IMR-90 (cell line): ENCODE measurements around the gene NEU1. TPM values are rescaled to one million over a fixed set of nuclear protein-coding genes. Genes with fewer than 3 reads are reported as not detected.

Source experiments
- ATAC-seq: fragments of 200-7000 bp; cut with Tn5 transposase; 2 replicates; pipeline ENCODE4 v1.9.1; 2020; ENCODE audit warnings: low read depth, mild to moderate bottlenecking, moderate library complexity
- BruUV-seq: library from RNA; stranded (reverse); fragments of 400-500 nt; replicated peaks from 2 replicates; lab custom pipeline; 2021; lab: Mats Ljungman, UMichigan
- CTCF ChIA-PET: fragments of 300-600 bp; formaldehyde crosslinking; extraction: SDS; loops from one replicate; lab custom pipeline; 2021; ENCODE audit warnings: antibody characterized with exemption; lab: Yijun Ruan, JAX
- POLR2A ChIA-PET: fragments of 300-600 bp; sonication (Branson Sonifier 250); formaldehyde crosslinking; loops from one replicate; lab custom pipeline; 2022; ENCODE audit warnings: antibody characterized with exemption; ENCODE audit not compliant: unreplicated experiment; lab: Charles Lee
- DNase-seq: peaks from one replicate; pipeline ENCODE4 v3.0.0; 2013
- H2AFZ ChIP-seq: replicated peaks from 2 replicates; pipeline ENCODE3; 2013; ENCODE audit warnings: low read length, mild to moderate bottlenecking; ENCODE audit not compliant: poor library complexity
- H2AK5ac ChIP-seq: 2 replicates; pipeline ENCODE4 v1.6.1; 2013; ENCODE audit warnings: low read depth, low read length, inconsistent platforms
- H2AK9ac ChIP-seq: replicated peaks from 2 replicates; pipeline ENCODE3; 2013; ENCODE audit warnings: mild to moderate bottlenecking, low read depth, low read length, moderate library complexity; ENCODE audit not compliant: poor library complexity
- H2BK120ac ChIP-seq: 2 replicates; pipeline ENCODE4 v1.6.1; 2013; ENCODE audit warnings: low read depth, low read length, inconsistent platforms
- H2BK15ac ChIP-seq: 3 replicates; pipeline ENCODE4 v1.6.1; 2013; ENCODE audit warnings: low read depth, low read length, inconsistent platforms
- H2BK20ac ChIP-seq: 2 replicates; pipeline ENCODE4 v1.6.1; 2013; ENCODE audit warnings: low read depth, mild to moderate bottlenecking, inconsistent platforms, low read length, moderate library complexity
- H2BK5ac ChIP-seq: 2 replicates; pipeline ENCODE4 v1.6.1; 2013; ENCODE audit warnings: mild to moderate bottlenecking, low read depth, low read length, inconsistent platforms; ENCODE audit not compliant: poor library complexity, severe bottlenecking
- H3K14ac ChIP-seq: replicated peaks from 2 replicates; pipeline ENCODE4 v1.6.1; 2013; ENCODE audit warnings: low read depth, low read length, inconsistent platforms
- H3K18ac ChIP-seq: 2 replicates; pipeline ENCODE4 v1.6.1; 2013; ENCODE audit warnings: low read depth, low read length, control low read depth
- H3K23ac ChIP-seq: 2 replicates; pipeline ENCODE4 v1.6.1; 2013; ENCODE audit warnings: low read depth, low read length, inconsistent platforms
- H3K27ac ChIP-seq: 2 replicates; pipeline ENCODE4 v1.5.1; 2013; ENCODE audit warnings: mild to moderate bottlenecking, control low read depth, low read length; ENCODE audit not compliant: insufficient read depth
- H3K27me3 ChIP-seq: 2 replicates; pipeline ENCODE4 v1.6.1; 2013; ENCODE audit warnings: low read length; ENCODE audit not compliant: control insufficient read depth, insufficient read depth
- H3K36me3 ChIP-seq: 2 replicates; pipeline ENCODE4 v1.6.1; 2013; ENCODE audit warnings: low read length, mixed read lengths; ENCODE audit not compliant: control insufficient read depth, insufficient read depth
- H3K4ac ChIP-seq: 2 replicates; pipeline ENCODE4 v1.6.1; 2013; ENCODE audit warnings: low read depth, low read length, inconsistent platforms
- H3K4me1 ChIP-seq: 2 replicates; pipeline ENCODE4 v1.6.1; 2013; ENCODE audit warnings: low read length, mixed read lengths; ENCODE audit not compliant: control insufficient read depth, insufficient read depth
- H3K4me2 ChIP-seq: 2 replicates; pipeline ENCODE4 v1.6.1; 2013; ENCODE audit warnings: low read depth, mild to moderate bottlenecking, control low read depth, low read length, moderate library complexity
- H3K4me3 ChIP-seq: 2 replicates; pipeline ENCODE4 v1.5.1; 2013; ENCODE audit warnings: low read depth, mild to moderate bottlenecking, control low read depth, low read length, moderate library complexity; ENCODE audit not compliant: insufficient read depth
- H3K56ac ChIP-seq: 2 replicates; pipeline ENCODE4 v1.6.1; 2013; ENCODE audit warnings: low read length, inconsistent platforms; ENCODE audit not compliant: insufficient read depth; ENCODE audit errors: extremely low read depth
- H3K79me1 ChIP-seq, 2 experiments: 2 replicates each; pipeline ENCODE4 v1.6.1; 2013; ENCODE audit warnings: low read length in 2 of 2, inconsistent platforms in 1 of 2, low read depth in 1 of 2
- H3K9ac ChIP-seq: 2 replicates; pipeline ENCODE4 v1.6.1; 2013; ENCODE audit warnings: low read depth, low read length, control low read depth
- H3K9me1 ChIP-seq: 2 replicates; pipeline ENCODE4 v1.6.1; 2013; ENCODE audit warnings: low read length, inconsistent platforms; ENCODE audit not compliant: insufficient read depth
- H3K9me3 ChIP-seq: 2 replicates; pipeline ENCODE4 v1.6.1; 2013; ENCODE audit warnings: low read length; ENCODE audit not compliant: control insufficient read depth, insufficient read depth
- H4K20me1 ChIP-seq: 2 replicates; pipeline ENCODE4 v1.6.1; 2013; ENCODE audit warnings: low read length, inconsistent platforms; ENCODE audit not compliant: insufficient read depth
- H4K5ac ChIP-seq: 2 replicates; pipeline ENCODE4 v1.6.1; 2013; ENCODE audit warnings: mild to moderate bottlenecking, low read depth, low read length, control low read depth
- H4K8ac ChIP-seq, 2 experiments: 2 replicates each; pipeline ENCODE4 v1.6.1; 2013; ENCODE audit warnings: low read depth in 2 of 2, low read length in 2 of 2, control low read depth in 1 of 2, inconsistent platforms in 1 of 2
- H4K91ac ChIP-seq: 2 replicates; pipeline ENCODE4 v1.6.1; 2013; ENCODE audit warnings: low read depth, low read length, inconsistent platforms; ENCODE audit not compliant: insufficient read depth
- CEBPB ChIP-seq: IDR thresholded peaks from 2 replicates; pipeline ENCODE4 v1.6.1; 2012; ENCODE audit warnings: low read depth, low read length, improper control_type of control experiment
- MAFK ChIP-seq: IDR thresholded peaks from 2 replicates; pipeline ENCODE4 v1.6.1; 2012; ENCODE audit warnings: low read depth, low read length, improper control_type of control experiment
- MAZ ChIP-seq: IDR thresholded peaks from 2 replicates; pipeline ENCODE4 v1.6.1; 2012; ENCODE audit warnings: low read depth, mild to moderate bottlenecking, low read length, improper control_type of control experiment, moderate library complexity, borderline replicate concordance
- MXI1 ChIP-seq: IDR thresholded peaks from 2 replicates; pipeline ENCODE4 v1.6.1; 2012; ENCODE audit warnings: low read depth, mild to moderate bottlenecking, low read length, moderate library complexity, borderline replicate concordance
- SMC3 ChIP-seq: fragments of 150-350 bp; IDR thresholded peaks from 2 replicates; pipeline ENCODE4 v1.6.1; 2016; ENCODE audit warnings: low read depth, mild to moderate bottlenecking, antibody characterized with exemption, low read length, moderate library complexity
- WGBS, 2 experiments: methylation state at CpG; one replicate each; pipeline versions ENCODE4 v1.1.5 to v1.1.7; 2013; ENCODE audit warnings: missing lambda C conversion rate in 2 of 2; ENCODE audit not compliant: insufficient read length in 1 of 2; ENCODE audit errors: extremely low coverage in 2 of 2; 5-methylcytosine and 5-hydroxymethylcytosine counted together
- dilution Hi-C: fragments of 300-500 bp; cut with HindIII; formaldehyde crosslinking; loops from one replicate; pipeline ENCODE4 v1.14.3; 2018; ENCODE audit warnings: low sequenced_read_pairs; ENCODE audit not compliant: unreplicated experiment
- in situ Hi-C: fragments of 300-500 bp; cut with MboI; formaldehyde crosslinking; loops from 3 replicates; pipeline ENCODE4 v1.14.3; 2019; ENCODE audit warnings: low sequenced_read_pairs, inconsistent platforms, mixed read lengths
- intact Hi-C: fragments of 100-400 bp; cut with micrococcal nuclease; formaldehyde crosslinking; loops from 2 replicates; pipeline ENCODE4 v1.10.0; 2022
- polyA plus RNA-seq, 3 experiments: library from polyadenylated mRNA; depleted of rRNA; stranded (reverse); fragments of >200 nt; gene quantifications; 2 replicates each; pipeline ENCODE4 v1.2.3, GENCODE V29; 2012; ENCODE audit warnings: low replicate concordance in 1 of 3
- total RNA-seq: library from RNA; depleted of rRNA; stranded (reverse); fragments of >200 nt; gene quantifications from 2 replicates; pipeline ENCODE4 v1.2.3, GENCODE V29; 2012
- TF ChIP-seq, protein P1 (sequence below): fragments of 150-350 bp; IDR thresholded peaks from 2 replicates; pipeline ENCODE4 v1.6.1; 2016; ENCODE audit warnings: low read depth, mild to moderate bottlenecking, low read length, moderate library complexity, borderline replicate concordance
- TF ChIP-seq, protein P2 (sequence below): conservative IDR thresholded peaks from 2 replicates; pipeline ENCODE4 v1.5.1; 2012; ENCODE audit warnings: mild to moderate bottlenecking, low read depth, low read length, improper control_type of control experiment
- TF ChIP-seq, protein P3 (sequence below): fragments of 150-350 bp; IDR thresholded peaks from 2 replicates; pipeline ENCODE4 v1.6.1; 2017; ENCODE audit warnings: mild to moderate bottlenecking, antibody characterized with exemption, low read length, low read depth

Gene NEU1
- total and polyA plus RNA-seq, 2 of the 4 experiments (the other 2 are of a cell fraction) = 28.5 to 36.2 TPM

DNA sequence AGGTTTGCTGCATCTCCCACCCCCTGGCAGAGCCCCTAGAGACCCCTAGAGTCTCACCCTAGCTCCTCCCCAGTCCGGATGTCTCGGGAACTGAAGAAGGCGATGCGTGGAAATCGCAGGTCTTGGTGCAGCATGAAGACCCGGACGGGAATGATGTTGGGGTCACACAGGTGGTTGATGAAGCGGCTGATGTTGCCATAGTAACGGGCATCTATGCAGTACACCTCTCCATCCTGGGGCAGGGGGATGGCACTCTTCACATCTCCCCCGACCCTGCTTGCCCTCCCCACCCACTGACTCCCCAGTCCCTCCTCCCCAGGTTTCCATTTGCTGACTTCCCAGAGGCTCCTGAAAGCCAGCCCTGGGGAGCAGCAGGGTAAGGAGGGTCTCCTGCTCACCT lies 18.0 kb upstream of the NEU1 start:
- intact Hi-C loops = no loop called here
- Histone ChIP-seq H2BK120ac (no peak overlapping the region), H3K79me1 (no peaks in the 10 kb centered on the region), H2AK9ac (no peak overlapping the region), H2BK15ac (no peak overlapping the region), H4K20me1 (0 out of 2 replicates have a peak, but pooled peaks cover 2% of the 10 kb centered on the region), H3K9me1 (0 out of 2 replicates have a peak, but pooled peaks cover 2% of the 10 kb centered on the region), H2BK5ac (no peak overlapping the region), H3K9me3 (no peaks in the 10 kb centered on the region), H3K27ac (no peak overlapping the region), H2BK20ac (no peak overlapping the region), H3K36me3 (peaks cover 52% of the 10 kb centered on the region), H3K4ac (no peak overlapping the region), H4K8ac (no peak overlapping the region), H3K18ac (no peak overlapping the region), H3K23ac (no peak overlapping the region), H4K5ac (no peak overlapping the region), H3K14ac (no peak overlapping the region), H2AFZ (no peak overlapping the region), H3K9ac (no peak overlapping the region), H4K91ac (no peak overlapping the region), H3K27me3 (no peaks in the 10 kb centered on the region), H2AK5ac (no peak overlapping the region), H3K4me3 (no peak overlapping the region), H3K56ac (no peak overlapping the region), H3K4me2 (no peak overlapping the region), H3K4me1 (peaks cover 4% of the 10 kb centered on the region)
- TF ChIP-seq SMC3 = no peak
- TF ChIP-seq, protein P1, sequence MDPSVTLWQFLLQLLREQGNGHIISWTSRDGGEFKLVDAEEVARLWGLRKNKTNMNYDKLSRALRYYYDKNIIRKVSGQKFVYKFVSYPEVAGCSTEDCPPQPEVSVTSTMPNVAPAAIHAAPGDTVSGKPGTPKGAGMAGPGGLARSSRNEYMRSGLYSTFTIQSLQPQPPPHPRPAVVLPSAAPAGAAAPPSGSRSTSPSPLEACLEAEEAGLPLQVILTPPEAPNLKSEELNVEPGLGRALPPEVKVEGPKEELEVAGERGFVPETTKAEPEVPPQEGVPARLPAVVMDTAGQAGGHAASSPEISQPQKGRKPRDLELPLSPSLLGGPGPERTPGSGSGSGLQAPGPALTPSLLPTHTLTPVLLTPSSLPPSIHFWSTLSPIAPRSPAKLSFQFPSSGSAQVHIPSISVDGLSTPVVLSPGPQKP = no peak
- TF ChIP-seq MAFK = no peak
- no peak for TF ChIP-seq MAZ
- TF ChIP-seq MXI1 = no peak
- TF ChIP-seq, protein P2, sequence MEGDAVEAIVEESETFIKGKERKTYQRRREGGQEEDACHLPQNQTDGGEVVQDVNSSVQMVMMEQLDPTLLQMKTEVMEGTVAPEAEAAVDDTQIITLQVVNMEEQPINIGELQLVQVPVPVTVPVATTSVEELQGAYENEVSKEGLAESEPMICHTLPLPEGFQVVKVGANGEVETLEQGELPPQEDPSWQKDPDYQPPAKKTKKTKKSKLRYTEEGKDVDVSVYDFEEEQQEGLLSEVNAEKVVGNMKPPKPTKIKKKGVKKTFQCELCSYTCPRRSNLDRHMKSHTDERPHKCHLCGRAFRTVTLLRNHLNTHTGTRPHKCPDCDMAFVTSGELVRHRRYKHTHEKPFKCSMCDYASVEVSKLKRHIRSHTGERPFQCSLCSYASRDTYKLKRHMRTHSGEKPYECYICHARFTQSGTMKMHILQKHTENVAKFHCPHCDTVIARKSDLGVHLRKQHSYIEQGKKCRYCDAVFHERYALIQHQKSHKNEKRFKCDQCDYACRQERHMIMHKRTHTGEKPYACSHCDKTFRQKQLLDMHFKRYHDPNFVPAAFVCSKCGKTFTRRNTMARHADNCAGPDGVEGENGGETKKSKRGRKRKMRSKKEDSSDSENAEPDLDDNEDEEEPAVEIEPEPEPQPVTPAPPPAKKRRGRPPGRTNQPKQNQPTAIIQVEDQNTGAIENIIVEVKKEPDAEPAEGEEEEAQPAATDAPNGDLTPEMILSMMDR = no peak
- no peak for TF ChIP-seq CEBPB
- TF ChIP-seq, protein P3, sequence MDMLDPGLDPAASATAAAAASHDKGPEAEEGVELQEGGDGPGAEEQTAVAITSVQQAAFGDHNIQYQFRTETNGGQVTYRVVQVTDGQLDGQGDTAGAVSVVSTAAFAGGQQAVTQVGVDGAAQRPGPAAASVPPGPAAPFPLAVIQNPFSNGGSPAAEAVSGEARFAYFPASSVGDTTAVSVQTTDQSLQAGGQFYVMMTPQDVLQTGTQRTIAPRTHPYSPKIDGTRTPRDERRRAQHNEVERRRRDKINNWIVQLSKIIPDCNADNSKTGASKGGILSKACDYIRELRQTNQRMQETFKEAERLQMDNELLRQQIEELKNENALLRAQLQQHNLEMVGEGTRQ = no peak
- CTCF ChIA-PET = no interaction called here
- DNase-seq = no peak
- in situ Hi-C loops = no loop called here
- POLR2A ChIA-PET = no interaction called here
- dilution Hi-C loops = no loop called here
- WGBS, 2 experiments = 80% methylated on average over 4 of the region's 10 CpGs; no CpG with 5 or more reads in 1 of the 2 experiments
- no peak for ATAC-seq
- no TSS peak for BruUV-seq
